Astrocyte (in vitro differentiated cells and primary cell): ENCODE data around the gene DYNLT1.

Experiments
- CTCF ChIP-seq: IDR thresholded peaks from 2 replicates; pipeline ENCODE4 v1.5.1; 2011; ENCODE audit warnings: low read depth, mild to moderate bottlenecking, inconsistent platforms, low read length, moderate library complexity; ENCODE audit not compliant: insufficient read depth
- EZH2 ChIP-seq: IDR thresholded peaks from 2 replicates; pipeline ENCODE4 v1.6.1; 2012; ENCODE audit warnings: mild to moderate bottlenecking, low read length, inconsistent platforms; ENCODE audit not compliant: insufficient read depth

GRCh38 chr6:158611541-158612370 is 32.8 kb downstream of the DYNLT1 start:
- no peak for TF ChIP-seq CTCF
- TF ChIP-seq EZH2: no peak
